Lower leg skin (tissue), 3 donors: ENCODE measurements around the gene AKR7A3.

Source experiments
- CTCF ChIP-seq, 3 donors: fragments of 450-650 bp; IDR thresholded peaks; one replicate each; pipeline ENCODE4 v1.5.1; 2016; ENCODE audit warnings: antibody characterized with exemption in 3 of 3, mild to moderate bottlenecking in 3 of 3, moderate library complexity in 2 of 3
- POLR2A ChIP-seq, 2 donors: fragments of 450-650 bp; IDR thresholded peaks; one replicate each; pipeline ENCODE4 v1.6.1; 2016 to 2017; ENCODE audit warnings: antibody characterized with exemption in 2 of 2, mild to moderate bottlenecking in 1 of 2, moderate library complexity in 1 of 2

GRCh38 chr1:19300211-19300610 lies 11.6 kb upstream of the AKR7A3 start:
- TF ChIP-seq CTCF (IDR thresholded peaks at IDR 0.05), result no peak
- TF ChIP-seq POLR2A (IDR thresholded peaks at IDR 0.05), result no peak
